Type B pancreatic cell (in vitro differentiated cells): ENCODE results near the gene PCNX4. TPM values are rescaled to one million over a fixed set of nuclear protein-coding genes. Genes with fewer than 3 reads are reported as not detected.
A peak's percentile ranks its signal among the peaks of the same experiment; 100 is the strongest.

Source experiments
- DNase-seq: peaks from one replicate; pipeline ENCODE4 v3.0.0; 2021; ENCODE audit warnings: mixed read lengths; ENCODE audit not compliant: unreplicated experiment; ENCODE audit errors: extremely low spot score
- H3K27ac Mint-ChIP-seq: 2 replicates; pipeline ENCODE4 v1.8.0; 2021; ENCODE audit warnings: mild to moderate bottlenecking, mixed read lengths
- H3K27me3 Mint-ChIP-seq: 2 replicates; pipeline ENCODE4 v1.8.0; 2021; ENCODE audit warnings: mixed read lengths
- H3K36me3 Mint-ChIP-seq: 2 replicates; pipeline ENCODE4 v1.8.0; 2021; ENCODE audit warnings: mixed read lengths
- H3K4me1 Mint-ChIP-seq: one replicate; pipeline ENCODE4 v1.8.0; 2021; ENCODE audit warnings: mixed read lengths; ENCODE audit not compliant: unreplicated experiment
- H3K4me3 Mint-ChIP-seq: 2 replicates; pipeline ENCODE4 v1.8.0; 2021; ENCODE audit warnings: mild to moderate bottlenecking, mixed read lengths
- H3K9me3 Mint-ChIP-seq: 2 replicates; pipeline ENCODE4 v1.8.0; 2021; ENCODE audit warnings: mixed read lengths
- total RNA-seq: library from RNA; stranded (reverse); gene quantifications from 2 replicates; pipeline ENCODE4 v1.2.1, GENCODE V29; 2021; ENCODE audit warnings: low replicate concordance
- TF ChIP-seq, protein P1 (sequence below): fragments of 200-600 bp; sonication (generic); conservative IDR thresholded peaks from 2 replicates; pipeline ENCODE4 v1.5.0; 2021; ENCODE audit warnings: antibody characterized with exemption, mild to moderate bottlenecking

PCNX4 gene
- total RNA-seq, 1 donor from 2014 or later = 70.2 TPM

DNA sequence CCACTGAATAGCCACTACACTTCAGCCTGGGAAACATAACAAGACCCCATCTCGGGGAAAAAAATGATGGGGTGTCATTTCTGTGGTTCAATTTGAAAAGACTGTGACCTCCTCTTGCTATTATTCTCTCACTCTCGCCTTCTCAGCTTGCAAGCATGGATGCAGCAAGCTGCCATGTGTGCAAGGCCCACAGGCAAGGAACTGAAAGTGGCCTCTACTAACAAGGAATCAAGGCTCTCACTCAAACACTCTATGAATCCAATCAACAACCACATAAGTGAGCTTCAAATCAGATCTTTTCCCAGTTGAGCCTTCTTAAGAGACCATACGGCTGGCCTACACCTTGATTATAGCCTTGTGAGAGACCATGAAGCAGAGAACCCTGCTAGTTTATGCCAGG, 91.4 kb downstream of the PCNX4 start:
- no peaks in the 10 kb centered on the region for H3K36me3 Mint-ChIP-seq

DNA sequence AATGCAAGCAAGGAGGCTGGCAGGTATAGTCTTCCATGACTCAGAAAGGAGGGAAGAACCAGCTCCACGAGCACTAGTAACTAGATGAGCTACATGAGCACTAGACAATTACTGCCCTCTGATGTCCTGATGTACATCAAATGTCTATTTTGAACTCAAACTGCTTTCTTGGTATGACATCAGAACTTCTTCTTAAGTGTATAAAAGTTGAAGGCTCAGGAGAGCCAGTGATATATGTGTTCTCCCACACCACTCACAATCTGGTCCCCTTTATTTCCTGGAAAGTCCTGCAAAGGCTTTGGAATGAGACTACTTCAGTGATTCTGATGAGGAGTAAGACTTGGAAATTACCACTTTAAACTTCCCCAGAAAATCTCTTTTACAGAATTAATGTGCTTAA, 92.0 kb downstream of the PCNX4 start:
- TF ChIP-seq, protein P1, sequence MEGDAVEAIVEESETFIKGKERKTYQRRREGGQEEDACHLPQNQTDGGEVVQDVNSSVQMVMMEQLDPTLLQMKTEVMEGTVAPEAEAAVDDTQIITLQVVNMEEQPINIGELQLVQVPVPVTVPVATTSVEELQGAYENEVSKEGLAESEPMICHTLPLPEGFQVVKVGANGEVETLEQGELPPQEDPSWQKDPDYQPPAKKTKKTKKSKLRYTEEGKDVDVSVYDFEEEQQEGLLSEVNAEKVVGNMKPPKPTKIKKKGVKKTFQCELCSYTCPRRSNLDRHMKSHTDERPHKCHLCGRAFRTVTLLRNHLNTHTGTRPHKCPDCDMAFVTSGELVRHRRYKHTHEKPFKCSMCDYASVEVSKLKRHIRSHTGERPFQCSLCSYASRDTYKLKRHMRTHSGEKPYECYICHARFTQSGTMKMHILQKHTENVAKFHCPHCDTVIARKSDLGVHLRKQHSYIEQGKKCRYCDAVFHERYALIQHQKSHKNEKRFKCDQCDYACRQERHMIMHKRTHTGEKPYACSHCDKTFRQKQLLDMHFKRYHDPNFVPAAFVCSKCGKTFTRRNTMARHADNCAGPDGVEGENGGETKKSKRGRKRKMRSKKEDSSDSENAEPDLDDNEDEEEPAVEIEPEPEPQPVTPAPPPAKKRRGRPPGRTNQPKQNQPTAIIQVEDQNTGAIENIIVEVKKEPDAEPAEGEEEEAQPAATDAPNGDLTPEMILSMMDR = no peak
- Mint-ChIP-seq H3K27me3 (peaks cover 3% of the 10 kb centered on the region), H3K27ac (no peak overlapping the region), H3K4me1 (no peaks in the 10 kb centered on the region), H3K4me3 (peak overlapping the region; percentile 78), H3K9me3 (no peaks in the 10 kb centered on the region), H3K36me3 (no peaks in the 10 kb centered on the region)
- DNase-seq = no peak

More for the DNA sequence above, 91.4 kb downstream of the PCNX4 start:
- Mint-ChIP-seq H3K4me3 (no peak overlapping the region), H3K9me3 (no peaks in the 10 kb centered on the region), H3K4me1 (no peaks in the 10 kb centered on the region), H3K27me3 (peaks cover 3% of the 10 kb centered on the region), H3K27ac (no peak overlapping the region)
- TF ChIP-seq, protein P1 = no peak
- no peak for DNase-seq

DNA sequence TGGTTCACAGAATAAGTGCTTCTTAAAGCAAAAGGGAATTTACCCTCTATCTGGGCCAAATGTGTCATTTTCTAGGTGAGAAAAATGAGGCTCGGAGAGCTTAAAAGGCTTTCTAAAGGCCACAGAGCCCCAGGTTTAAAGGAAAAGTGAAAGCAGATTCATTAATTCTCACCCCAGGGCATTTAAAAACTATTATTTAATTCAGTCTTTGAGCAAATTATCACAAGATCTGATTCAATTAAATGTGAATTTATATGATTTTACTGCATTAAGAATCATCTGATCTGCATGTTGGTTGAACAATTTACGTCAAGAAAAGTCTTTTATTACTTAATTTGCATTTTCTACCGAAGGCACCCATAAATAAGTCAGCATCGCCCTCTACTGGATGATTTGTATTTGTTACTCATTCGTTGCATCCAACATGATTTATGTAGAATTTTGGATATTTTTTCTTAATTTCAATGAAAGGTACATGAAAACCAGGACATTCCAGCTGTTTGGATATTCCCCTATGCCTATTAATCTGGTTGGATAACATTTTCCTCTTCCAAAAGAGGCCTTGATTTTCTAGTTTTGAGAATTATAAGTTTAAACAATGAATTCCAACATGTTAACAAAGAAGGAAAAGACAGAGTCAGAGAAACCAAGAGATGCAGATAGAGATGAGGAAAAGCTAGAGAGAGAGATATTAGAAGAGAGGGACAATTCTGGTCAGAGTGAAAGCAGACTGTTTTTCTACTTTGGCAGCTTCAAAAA, 92.6 kb downstream of the PCNX4 start:
- Mint-ChIP-seq H3K36me3 (no peaks in the 10 kb centered on the region), H3K27me3 (peaks cover 3% of the 10 kb centered on the region), H3K9me3 (no peaks in the 10 kb centered on the region), H3K27ac (no peak overlapping the region), H3K4me3 (peak overlapping the region; percentile 78), H3K4me1 (no peaks in the 10 kb centered on the region)
- DNase-seq = no peak
- TF ChIP-seq, protein P1 = peak; percentile 95

DNA sequence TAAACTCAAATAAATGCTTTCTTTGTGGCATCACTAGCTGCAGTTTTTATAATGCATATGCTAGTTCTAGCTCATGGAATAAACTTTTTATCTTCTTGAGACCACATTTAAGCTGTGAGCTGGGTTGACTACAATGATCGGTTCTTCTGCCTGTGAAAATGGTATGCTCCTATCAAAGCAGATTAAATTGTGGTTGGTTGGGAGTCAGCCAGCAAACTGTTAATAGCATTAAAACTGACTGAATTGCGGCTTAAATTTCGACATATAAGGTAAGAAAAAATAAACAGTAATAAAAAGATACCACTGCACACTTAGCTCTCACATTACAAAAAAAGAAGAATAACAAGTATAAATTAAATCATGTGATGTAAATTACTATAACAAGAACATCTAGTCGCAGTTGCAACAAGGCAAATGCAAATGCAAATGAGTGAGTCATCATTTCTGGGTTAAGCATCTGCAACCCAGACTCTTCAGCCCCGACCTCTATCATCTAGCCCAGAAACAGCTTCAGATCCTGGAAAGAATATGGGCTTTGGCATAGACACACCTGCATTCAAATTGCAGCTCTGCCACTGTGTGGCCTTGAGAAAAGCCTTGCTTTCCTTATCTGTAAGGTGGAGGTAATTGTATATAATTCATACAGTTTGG, 93.3 kb downstream of the PCNX4 start:
- Mint-ChIP-seq H3K9me3 (no peaks in the 10 kb centered on the region), H3K36me3 (no peaks in the 10 kb centered on the region), H3K27ac (no peak overlapping the region), H3K4me1 (no peaks in the 10 kb centered on the region), H3K4me3 (no peak overlapping the region), H3K27me3 (peaks cover 3% of the 10 kb centered on the region)
- TF ChIP-seq, protein P1 = no peak
- DNase-seq = no peak

DNA sequence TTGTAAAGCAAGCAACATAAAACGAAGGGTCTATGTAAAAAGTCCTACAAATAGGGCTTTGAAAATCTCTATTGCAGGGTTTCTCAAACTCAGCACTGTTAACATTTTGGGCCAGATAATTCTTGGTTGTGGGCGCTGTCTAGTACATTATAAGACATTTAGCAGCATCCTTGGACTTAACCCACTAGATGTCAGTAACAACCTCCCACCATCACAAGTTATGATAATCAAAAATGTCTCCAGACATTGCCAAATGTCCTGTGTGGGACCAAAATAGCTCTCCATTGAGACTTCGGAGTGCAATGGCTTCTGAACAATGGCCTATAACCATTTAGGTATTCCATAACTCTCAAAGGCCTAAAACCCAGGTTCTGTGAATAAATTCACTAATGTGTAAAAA, 96.4 kb downstream of the PCNX4 start:
- no peak overlapping the region for H3K27ac Mint-ChIP-seq
- H3K36me3 Mint-ChIP-seq = no peaks in the 10 kb centered on the region
- no peaks in the 10 kb centered on the region for H3K9me3 Mint-ChIP-seq
- H3K27me3 Mint-ChIP-seq = peaks cover 3% of the 10 kb centered on the region
- DNase-seq = no peak
- no peaks in the 10 kb centered on the region for H3K4me1 Mint-ChIP-seq
- H3K4me3 Mint-ChIP-seq = no peak overlapping the region
- TF ChIP-seq, protein P1 = peak; percentile 33
